Adrenal gland (tissue), 12 donors: ENCODE data around the gene VPREB1. TPM values are rescaled to one million over a fixed set of nuclear protein-coding genes. Genes with fewer than 3 reads are reported as not detected.
"Not testable (repeated sequence)": the region's sequence is repeated elsewhere in the genome, so short reads cannot be mapped to it uniquely, and the experiment has no call there.

Experiments
- DNase-seq, 7 donors: peaks; one replicate each; pipeline ENCODE4 v3.0.0-alpha.2; 2019 to 2020
- H3K27ac ChIP-seq, 5 donors: fragments of 200-600 bp; sonication (generic) in 4 of 5; 1 replicate in 3 of 5; 2 replicates in 2 of 5; pipeline versions ENCODE4 v1.5.1 to v1.8.0; 2016 to 2020; ENCODE audit warnings: mild to moderate bottlenecking in 1 of 5
- H3K27me3 ChIP-seq: fragments of 200-600 bp; 2 replicates; pipeline ENCODE4 v1.8.0; 2021
- H3K36me3 ChIP-seq, 2 donors: fragments of 200-600 bp; replicated peaks in 1 of 2; 1 replicate in 1 of 2; 2 replicates in 1 of 2; pipeline versions ENCODE4 v1.5.1 to v1.8.0; 2018 to 2022
- H3K4me1 ChIP-seq, 2 donors: fragments of 200-600 bp; replicated peaks in 1 of 2; 1 replicate in 1 of 2; 2 replicates in 1 of 2; pipeline versions ENCODE4 v1.5.1 to v1.8.0; 2018 to 2021
- H3K4me3 ChIP-seq, 4 donors: fragments of 200-600 bp; sonication (generic) in 3 of 4; one replicate each; pipeline ENCODE4 v1.5.1; 2016 to 2018
- H3K9me3 ChIP-seq, 3 donors: fragments of 200-600 bp; sonication (generic) in 1 of 3; replicated peaks in 1 of 3; 1 replicate in 2 of 3; 2 replicates in 1 of 3; pipeline versions ENCODE4 v1.5.1 to v1.8.0; 2016 to 2021
- POLR2A ChIP-seq, 2 donors: fragments of 450-650 bp; IDR thresholded peaks; one replicate each; pipeline ENCODE4 v1.6.1; 2017; ENCODE audit warnings: antibody characterized with exemption in 2 of 2, mild to moderate bottlenecking in 2 of 2, moderate library complexity in 1 of 2
- WGBS, 4 donors: extraction: QIAGEN DNeasy Blood & Tissue Kit in 2 of 4; methylation state at CpG; one replicate each; pipeline versions ENCODE4 v1.1.5 to v1.1.7; 2013 to 2017; 5-methylcytosine and 5-hydroxymethylcytosine counted together
- intact Hi-C, 2 donors: fragments of 100-400 bp; cut with DNase I; formaldehyde crosslinking; loops; one replicate each; pipeline versions ENCODE4 v1.14.1 to v1.15.0; 2022 to 2023
- polyA plus RNA-seq, 3 donors: library from polyadenylated mRNA; stranded (reverse); fragments of 200-250 nt in 2 of 3; fragments of 350-450 nt in 1 of 3; fragmentation: Illumina TruSeq in 1 of 3; extraction: RNeasy Lipid Tissue Mini Kit (QIAGEN cat#74804) in 1 of 3; gene quantifications; one replicate each; pipeline ENCODE4 v1.2.3, GENCODE V29; 2013 to 2014
- total RNA-seq, 9 donors: library from RNA; depleted of rRNA in 4 of 9; stranded (reverse); fragments of >200 nt in 4 of 9; fragments of 120-200 nt in 1 of 9; fragmentation: NEBNext Ultra II Directional in 1 of 9; extraction: Animal tissue kit (Norgen Biotek cat#: 25700) in 1 of 9; gene quantifications; one replicate each; pipeline versions ENCODE4 v1.1.0 to v1.2.4, GENCODE V29; 2013 to 2023
- TF ChIP-seq, protein P1 (sequence below), 6 experiments: fragments of 450-650 bp in 4 of 6; fragments of 200-600 bp in 2 of 6; sonication (generic) in 1 of 6; IDR thresholded peaks; 1 replicate in 5 of 6; 2 replicates in 1 of 6; pipeline versions ENCODE4 v1.5.1 to v1.8.0; 2016 to 2021; ENCODE audit warnings: antibody characterized with exemption in 6 of 6, mild to moderate bottlenecking in 2 of 6, moderate library complexity in 1 of 6
- donor health status: healthy with polysubstance abuse.
- donor health status: Bipolar disorder and iron deficiency.
- donor health status: DM: yes; HTN: yes; CAD: no.
- donor health status: DM: no; HTN: no; CAD: no.
- donor health status: DM: no; HTN: no; CAD: no.
- donor health status: DM: yes; HTN: yes; CAD: no.

The VPREB1 gene
- total and polyA plus RNA-seq, 12 donors: not detected

DNA sequence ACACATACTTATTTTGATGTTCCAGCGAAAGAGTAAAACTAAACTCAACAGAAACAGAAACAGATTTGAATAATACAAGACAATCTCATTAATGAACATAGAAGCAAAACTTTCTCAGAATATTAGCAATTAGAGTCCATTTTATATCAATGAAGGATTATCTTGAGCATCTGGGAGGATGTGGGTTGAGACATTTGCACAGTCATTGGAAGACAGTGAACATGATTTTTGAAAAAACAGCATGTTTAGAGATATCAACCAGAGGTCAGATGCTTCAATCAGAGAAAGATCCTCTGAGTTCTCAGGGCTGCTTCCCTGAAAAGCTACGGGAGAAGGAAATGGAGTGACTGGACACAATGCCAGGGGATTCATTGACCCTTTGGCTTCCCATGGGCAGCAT lies 35.9 kb upstream of the VPREB1 start:
- no peaks in the 10 kb centered on the region for H3K36me3 ChIP-seq

GRCh38 chr22:22209080-22209640 lies 35.4 kb upstream of the VPREB1 start:
- intact Hi-C loops, H3K4me3 ChIP-seq, H3K4me1 ChIP-seq, H3K36me3 ChIP-seq, H3K9me3 ChIP-seq, DNase-seq, H3K27ac ChIP-seq, H3K27me3 ChIP-seq: not testable (repeated sequence)
- WGBS, 4 donors: 81 to 84% (median 82%) methylated on average over 14 of the region's 14 CpGs

More for the DNA sequence above, 35.9 kb upstream of the VPREB1 start:
- Histone ChIP-seq H3K4me1 (no peaks in the 10 kb centered on the region), H3K4me3 (no peak overlapping the region), H3K27me3 (peaks cover 7% of the 10 kb centered on the region), H3K27ac (no peak overlapping the region), H3K9me3 (no peaks in the 10 kb centered on the region)
- TF ChIP-seq POLR2A (IDR thresholded peaks at IDR 0.05): no peak
- TF ChIP-seq, protein P1, sequence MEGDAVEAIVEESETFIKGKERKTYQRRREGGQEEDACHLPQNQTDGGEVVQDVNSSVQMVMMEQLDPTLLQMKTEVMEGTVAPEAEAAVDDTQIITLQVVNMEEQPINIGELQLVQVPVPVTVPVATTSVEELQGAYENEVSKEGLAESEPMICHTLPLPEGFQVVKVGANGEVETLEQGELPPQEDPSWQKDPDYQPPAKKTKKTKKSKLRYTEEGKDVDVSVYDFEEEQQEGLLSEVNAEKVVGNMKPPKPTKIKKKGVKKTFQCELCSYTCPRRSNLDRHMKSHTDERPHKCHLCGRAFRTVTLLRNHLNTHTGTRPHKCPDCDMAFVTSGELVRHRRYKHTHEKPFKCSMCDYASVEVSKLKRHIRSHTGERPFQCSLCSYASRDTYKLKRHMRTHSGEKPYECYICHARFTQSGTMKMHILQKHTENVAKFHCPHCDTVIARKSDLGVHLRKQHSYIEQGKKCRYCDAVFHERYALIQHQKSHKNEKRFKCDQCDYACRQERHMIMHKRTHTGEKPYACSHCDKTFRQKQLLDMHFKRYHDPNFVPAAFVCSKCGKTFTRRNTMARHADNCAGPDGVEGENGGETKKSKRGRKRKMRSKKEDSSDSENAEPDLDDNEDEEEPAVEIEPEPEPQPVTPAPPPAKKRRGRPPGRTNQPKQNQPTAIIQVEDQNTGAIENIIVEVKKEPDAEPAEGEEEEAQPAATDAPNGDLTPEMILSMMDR (IDR thresholded peaks at IDR 0.05): no peak
- intact Hi-C loops: no loop called here
- DNase-seq: no peak
- 33 to 73% (median 63%) methylated on average over 2 of the region's 2 CpGs for WGBS, 4 donors

- H3K4me1 ChIP-seq: no peaks in the 10 kb centered on the region
- no peaks in the 10 kb centered on the region for H3K9me3 ChIP-seq
- H3K27me3 ChIP-seq: peaks cover 7% of the 10 kb centered on the region
- TF ChIP-seq POLR2A (IDR thresholded peaks at IDR 0.05): no peak
- TF ChIP-seq, protein P1 (IDR thresholded peaks at IDR 0.05): no peak
- no peak overlapping the region for H3K4me3 ChIP-seq
- no peak for DNase-seq
- H3K36me3 ChIP-seq: no peaks in the 10 kb centered on the region
- intact Hi-C loops: no loop called here
- 45 to 53% (median 51%) methylated on average over 4 of the region's 4 CpGs for WGBS, 4 donors
- no peak overlapping the region for H3K27ac ChIP-seq
These were observed 34.2 kb upstream of the VPREB1 start for GRCh38 chr22:22210375-22210774.

GRCh38 chr22:22210889-22211833 lies 33.4 kb upstream of the VPREB1 start:
- Histone ChIP-seq H3K27me3 (peaks cover 7% of the 10 kb centered on the region), H3K36me3 (no peaks in the 10 kb centered on the region), H3K4me1 (no peaks in the 10 kb centered on the region), H3K9me3 (no peaks in the 10 kb centered on the region), H3K27ac (no peak overlapping the region), H3K4me3 (no peak overlapping the region)
- intact Hi-C loops: no loop called here
- WGBS, 4 donors: 59 to 70% (median 67%) methylated on average over 8 to 13 of the region's 13 CpGs
- DNase-seq: no peak
- no peak for TF ChIP-seq POLR2A (IDR thresholded peaks at IDR 0.05)
- TF ChIP-seq, protein P1 (IDR thresholded peaks at IDR 0.05): no peak
